ENCODE data around the gene ZNF783. TPM values are rescaled to one million over a fixed set of nuclear protein-coding genes. Genes with fewer than 3 reads are reported as not detected.
A peak's percentile ranks its signal among the peaks of the same experiment; 100 is the strongest.

The ZNF783 gene
- polyA plus RNA-seq, 2 of the 4 experiments (the other 2 are of a cell fraction) = 7.4 to 8.0 TPM

GRCh38 chr7:149310113-149310836, 48.3 kb downstream of the ZNF783 start (continued):
- TF ChIP-seq REST (IDR thresholded peaks at IDR 0.05) = no peak
- TF ChIP-seq JUN (IDR thresholded peaks at IDR 0.05) = no peak
- TF ChIP-seq HDAC2 (IDR thresholded peaks at IDR 0.05) = no peak
- TF ChIP-seq JUNB (IDR thresholded peaks at IDR 0.05) = no peak
- TF ChIP-seq FOSB (CRISPR knock-in tag; IDR thresholded peaks at IDR 0.05) = no peak
- no peak for TF ChIP-seq HMGXB4 (CRISPR knock-in tag; IDR thresholded peaks at IDR 0.05; ENCODE audit: borderline replicate concordance)
- TF ChIP-seq SMC3 (IDR thresholded peaks at IDR 0.05) = peak; percentile 51
- TF ChIP-seq KDM5A (IDR thresholded peaks at IDR 0.05) = no peak
- no peak for TF ChIP-seq ZNF302 (CRISPR knock-in tag; IDR thresholded peaks at IDR 0.05)
- TF ChIP-seq PHF8 (IDR thresholded peaks at IDR 0.05; ENCODE audit: borderline replicate concordance, low read depth) = no peak
- TF ChIP-seq USF2 (IDR thresholded peaks at IDR 0.05) = no peak
- TF ChIP-seq RARB (CRISPR knock-in tag; IDR thresholded peaks at IDR 0.05) = 0 out of 2 replicates have a peak, but pooled peaks have one; percentile 30
- no peak for TF ChIP-seq PBX3 (IDR thresholded peaks at IDR 0.05)
- TF ChIP-seq MAFK (IDR thresholded peaks at IDR 0.05; ENCODE audit: partially characterized antibody) = no peak
- no peak for TF ChIP-seq E2F6 (IDR thresholded peaks at IDR 0.05; ENCODE audit: borderline replicate concordance, low read depth)
- TF ChIP-seq HEYL (CRISPR knock-in tag; IDR thresholded peaks at IDR 0.05) = no peak
- no peak for TF ChIP-seq MYC (IDR thresholded peaks at IDR 0.05; ENCODE audit: borderline replicate concordance, low read length)
- TF ChIP-seq HOXB5 (CRISPR knock-in tag; IDR thresholded peaks at IDR 0.05) = no peak
- no peak for TF ChIP-seq RFX5 (IDR thresholded peaks at IDR 0.05)
- no peak for TF ChIP-seq HOXB13 (CRISPR knock-in tag; IDR thresholded peaks at IDR 0.05; ENCODE audit: low read depth)
- TF ChIP-seq CBX8 (IDR thresholded peaks at IDR 0.05) = no peak
- no peak; the same call in 1 of the 2 replicates for TF ChIP-seq TP53 (CRISPR knock-in tag; IDR thresholded peaks at IDR 0.05)
- no peak for TF ChIP-seq CHD4 (IDR thresholded peaks at IDR 0.05; ENCODE audit: borderline replicate concordance)
- TF ChIP-seq SREBF2 (IDR thresholded peaks at IDR 0.05) = peak; percentile 60
